HL-60 (cell line): Measurements from ENCODE around the gene ASPDH.
"Not testable (repeated sequence)": the region's sequence is repeated elsewhere in the genome, so short reads cannot be mapped to it uniquely, and the experiment has no call there.

Experiments
- DNase-seq, 2 experiments: peaks; one replicate each; pipeline ENCODE4 v3.0.0-alpha.2; 2010 to 2020; ENCODE audit warnings: low read depth in 1 of 2, low spot score in 1 of 2
- H3K27ac ChIP-seq: fragments of 250-450 bp; sonication (Bioruptor Pico); replicated peaks from 2 replicates; pipeline ENCODE4 v1.5.1; 2020; ENCODE audit warnings: mild to moderate bottlenecking, moderate library complexity
- H3K27me3 ChIP-seq: fragments of 250-450 bp; sonication (Bioruptor Pico); 2 replicates; pipeline ENCODE4 v1.5.1; 2021; ENCODE audit warnings: mild to moderate bottlenecking, moderate library complexity; ENCODE audit not compliant: insufficient read depth, poor library complexity, severe bottlenecking
- H3K4me3 ChIP-seq: replicated peaks from 2 replicates; pipeline ENCODE4 v1.5.1; 2011; ENCODE audit warnings: mild to moderate bottlenecking, control low read depth, low read length; ENCODE audit not compliant: insufficient read depth
- CTCF ChIP-seq: IDR thresholded peaks from one replicate; pipeline ENCODE4 v1.5.1; 2011; ENCODE audit warnings: low read length, control low read depth, inconsistent platforms; ENCODE audit not compliant: insufficient read depth
- GABPA ChIP-seq: IDR thresholded peaks from 2 replicates; pipeline ENCODE4 v1.6.1; 2012; ENCODE audit warnings: low read depth
- POLR2AphosphoS5 ChIP-seq: IDR thresholded peaks from 2 replicates; pipeline ENCODE4 v1.6.1; 2012; ENCODE audit warnings: low read depth
- REST ChIP-seq: IDR thresholded peaks from 2 replicates; pipeline ENCODE4 v1.6.1; 2012; ENCODE audit warnings: low read depth; ENCODE audit not compliant: insufficient replicate concordance
- SPI1 ChIP-seq: IDR thresholded peaks from 2 replicates; pipeline ENCODE4 v1.6.1; 2012; ENCODE audit warnings: low read depth, mild to moderate bottlenecking, borderline replicate concordance

The ASPDH gene

GRCh38 chr19:50476224-50476906 lies 37.3 kb downstream of the ASPDH start, which contains the start of the genes EMC10 and GARIN5A:
Gene EMC10 (plus strand): TSS chr19:50476507. CDS start chr19:50476545, 38 bp downstream.
Gene GARIN5A (minus strand): TSS chr19:50476848. CDS start chr19:50476388, 460 bp downstream.
- peak; percentile 62 to 70 for DNase-seq
- Histone ChIP-seq H3K27ac (peak within 1 kb of the TSS; percentile 67), H3K4me3 (peak within 1 kb of the TSS; percentile 75), H3K27me3 (no peaks in the 10 kb centered on the region)
- TF ChIP-seq GABPA (no peak), POLR2AphosphoS5 (peak; percentile 27; the same call in 1 of the 2 replicates)

GRCh38 chr19:50475736-50476223 lies 37.9 kb downstream of the ASPDH start:
- no peaks in the 10 kb centered on the region for H3K27me3 ChIP-seq
- H3K4me3 ChIP-seq: no peak overlapping the region; the same call in 1 of the 2 replicates
- no peak for TF ChIP-seq SPI1
- no peak for TF ChIP-seq POLR2AphosphoS5
- TF ChIP-seq CTCF: no peak
- no peak for TF ChIP-seq REST
- no peak for TF ChIP-seq GABPA
- no peak for DNase-seq
- H3K27ac ChIP-seq: no peak overlapping the region

- H3K4me3 ChIP-seq: no peak overlapping the region
- H3K27ac ChIP-seq: no peak overlapping the region
- TF ChIP-seq CTCF: no peak
- no peak for TF ChIP-seq GABPA
- TF ChIP-seq POLR2AphosphoS5: no peak
These were observed 38.6 kb downstream of the ASPDH start for GRCh38 chr19:50475101-50475568.

GRCh38 chr19:50473336-50473735 lies 40.4 kb downstream of the ASPDH start:
- H3K27me3 ChIP-seq, H3K4me3 ChIP-seq, H3K27ac ChIP-seq, DNase-seq: not testable (repeated sequence)

More at GRCh38 chr19:50475101-50475568, 38.6 kb downstream of the ASPDH start:
- H3K27me3 ChIP-seq: no peaks in the 10 kb centered on the region
- no peak for DNase-seq

- no peak for TF ChIP-seq SPI1
- TF ChIP-seq REST: no peak
- no peaks in the 10 kb centered on the region for H3K27me3 ChIP-seq
- no peak for DNase-seq
- H3K4me3 ChIP-seq: no peak overlapping the region
- no peak overlapping the region for H3K27ac ChIP-seq
These were observed 44.9 kb downstream of the ASPDH start for GRCh38 chr19:50468818-50469217.
